Vagina (tissue), 2 donors: ENCODE results near the gene RPTOR. TPM values are rescaled to one million over a fixed set of nuclear protein-coding genes. Genes with fewer than 3 reads are reported as not detected.
"Not testable (repeated sequence)": the region's sequence is repeated elsewhere in the genome, so short reads cannot be mapped to it uniquely, and the experiment has no call there.

Experiments
- DNase-seq, 2 donors: peaks; one replicate each; pipeline ENCODE4 v3.0.0-alpha.2; 2017; ENCODE audit errors: extremely low spot score in 2 of 2
- H3K27ac ChIP-seq: fragments of 200-600 bp; sonication (generic); one replicate; pipeline ENCODE4 v1.5.1; 2019
- H3K27me3 ChIP-seq: fragments of 200-600 bp; sonication (generic); one replicate; pipeline ENCODE4 v1.5.1; 2019
- H3K36me3 ChIP-seq, 2 donors: fragments of 200-600 bp; sonication (generic); one replicate each; pipeline ENCODE4 v1.5.1; 2017 to 2019
- H3K4me1 ChIP-seq: fragments of 200-600 bp; sonication (generic); one replicate; pipeline ENCODE4 v1.5.1; 2019
- H3K4me3 ChIP-seq, 2 donors: fragments of 200-600 bp; sonication (generic); 1 replicate in 1 of 2; 2 replicates in 1 of 2; pipeline ENCODE4 v1.5.1; 2016 to 2019
- H3K9me3 ChIP-seq: fragments of 200-600 bp; sonication (generic); one replicate; pipeline ENCODE4 v1.5.1; 2019
- POLR2A ChIP-seq, 2 donors: fragments of 450-650 bp; IDR thresholded peaks; one replicate each; pipeline ENCODE4 v1.6.1; 2017; ENCODE audit warnings: antibody characterized with exemption in 2 of 2, mild to moderate bottlenecking in 2 of 2, moderate library complexity in 2 of 2
- POLR2AphosphoS5 ChIP-seq, 2 donors: sonication (generic); formaldehyde crosslinking; IDR thresholded peaks; one replicate each; pipeline ENCODE4 v1.9.0; 2017; ENCODE audit warnings: antibody characterized with exemption in 2 of 2, mild to moderate bottlenecking in 2 of 2, low read depth in 1 of 2; ENCODE audit not compliant: insufficient read depth in 1 of 2
- intact Hi-C: fragments of 100-400 bp; cut with DNase I; formaldehyde crosslinking; loops from one replicate; pipeline ENCODE4 v1.15.1; 2023
- total RNA-seq: library from RNA; depleted of rRNA; stranded (reverse); fragments of >200 nt; gene quantifications from one replicate; pipeline ENCODE4 v1.2.3, GENCODE V29; 2016
- TF ChIP-seq, protein P1 (sequence below), 3 experiments: fragments of 450-650 bp in 2 of 3; fragments of 200-600 bp in 1 of 3; sonication (generic) in 1 of 3; IDR thresholded peaks; one replicate each; pipeline ENCODE4 v1.5.1; 2017 to 2019; ENCODE audit warnings: antibody characterized with exemption in 3 of 3, mild to moderate bottlenecking in 2 of 3, moderate library complexity in 2 of 3

The RPTOR gene
- total RNA-seq, 1 donor from 2014 or later: 38.3 TPM

DNA sequence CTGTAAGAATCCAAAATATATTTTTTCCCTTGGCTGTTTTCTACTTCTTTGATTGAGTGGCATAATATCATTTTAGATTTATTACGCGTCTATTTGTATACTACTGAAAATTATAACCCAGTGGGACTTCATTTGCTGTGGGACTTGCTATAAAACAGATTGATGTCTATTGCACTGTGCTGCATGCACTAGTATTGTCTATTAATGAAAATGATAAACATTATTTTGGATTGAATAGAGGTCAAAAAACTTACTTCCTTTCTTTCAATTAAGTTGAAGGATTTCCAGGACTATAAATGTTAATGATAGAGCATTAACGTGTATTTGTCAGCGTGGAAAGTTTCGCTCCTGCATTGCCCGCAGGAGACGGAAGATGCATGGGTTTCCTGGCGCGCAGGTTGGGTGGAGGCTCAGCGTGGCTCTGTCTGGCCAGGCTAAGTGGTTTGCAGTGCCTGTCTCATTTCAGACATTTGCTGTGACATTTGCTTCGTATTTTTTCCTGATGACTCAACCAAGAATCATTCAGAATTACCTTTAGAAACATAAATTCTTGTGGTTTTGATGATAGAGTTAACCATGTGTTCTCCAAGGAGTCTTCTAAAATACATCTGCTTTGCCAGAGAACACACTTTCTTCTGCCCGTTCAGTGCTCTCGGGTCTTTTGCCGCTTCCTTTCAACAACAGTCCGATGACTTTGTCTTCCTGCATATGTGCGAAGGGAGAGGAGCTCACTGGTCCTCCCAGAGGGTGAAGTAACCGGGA lies 216.7 kb downstream of the RPTOR start:
- TF ChIP-seq POLR2AphosphoS5 (IDR thresholded peaks at IDR 0.05; ENCODE audit: insufficient read depth in 1 of 2, low read depth in 1 of 2): no peak
- TF ChIP-seq POLR2A (IDR thresholded peaks at IDR 0.05): no peak
- TF ChIP-seq, protein P1, sequence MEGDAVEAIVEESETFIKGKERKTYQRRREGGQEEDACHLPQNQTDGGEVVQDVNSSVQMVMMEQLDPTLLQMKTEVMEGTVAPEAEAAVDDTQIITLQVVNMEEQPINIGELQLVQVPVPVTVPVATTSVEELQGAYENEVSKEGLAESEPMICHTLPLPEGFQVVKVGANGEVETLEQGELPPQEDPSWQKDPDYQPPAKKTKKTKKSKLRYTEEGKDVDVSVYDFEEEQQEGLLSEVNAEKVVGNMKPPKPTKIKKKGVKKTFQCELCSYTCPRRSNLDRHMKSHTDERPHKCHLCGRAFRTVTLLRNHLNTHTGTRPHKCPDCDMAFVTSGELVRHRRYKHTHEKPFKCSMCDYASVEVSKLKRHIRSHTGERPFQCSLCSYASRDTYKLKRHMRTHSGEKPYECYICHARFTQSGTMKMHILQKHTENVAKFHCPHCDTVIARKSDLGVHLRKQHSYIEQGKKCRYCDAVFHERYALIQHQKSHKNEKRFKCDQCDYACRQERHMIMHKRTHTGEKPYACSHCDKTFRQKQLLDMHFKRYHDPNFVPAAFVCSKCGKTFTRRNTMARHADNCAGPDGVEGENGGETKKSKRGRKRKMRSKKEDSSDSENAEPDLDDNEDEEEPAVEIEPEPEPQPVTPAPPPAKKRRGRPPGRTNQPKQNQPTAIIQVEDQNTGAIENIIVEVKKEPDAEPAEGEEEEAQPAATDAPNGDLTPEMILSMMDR (IDR thresholded peaks at IDR 0.05): no peak
- Histone ChIP-seq H3K9me3 (no peaks in the 10 kb centered on the region), H3K4me1 (peaks cover 17% of the 10 kb centered on the region), H3K27ac (no peak overlapping the region), H3K36me3 (no peaks in the 10 kb centered on the region), H3K4me3 (no peak overlapping the region), H3K27me3 (no peaks in the 10 kb centered on the region)
- intact Hi-C loops: no loop called here
- DNase-seq: no peak

DNA sequence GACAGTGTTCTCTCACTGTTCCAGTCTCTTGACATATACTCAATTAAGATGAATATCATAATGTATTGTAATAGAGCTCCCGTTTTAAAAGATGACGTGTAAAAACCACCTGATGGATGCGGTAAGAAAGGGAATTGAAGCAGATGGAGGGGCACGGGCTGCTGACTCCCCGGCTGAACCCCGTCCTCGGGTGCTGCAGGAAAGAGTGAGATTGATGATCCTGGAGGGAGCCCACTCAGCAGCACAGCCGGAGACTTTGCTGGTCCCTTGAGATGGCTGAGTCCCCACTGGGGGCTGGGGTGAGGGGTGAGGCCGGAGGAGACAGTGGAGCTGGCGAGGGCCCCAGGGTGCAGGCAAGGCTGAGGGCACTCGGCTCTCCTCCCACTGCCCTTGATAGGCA lies 217.4 kb downstream of the RPTOR start:
- intact Hi-C loops: no loop called here
- H3K27ac ChIP-seq: no peak overlapping the region
- TF ChIP-seq POLR2AphosphoS5 (IDR thresholded peaks at IDR 0.05; ENCODE audit: insufficient read depth in 1 of 2, low read depth in 1 of 2): no peak
- no peak for TF ChIP-seq POLR2A (IDR thresholded peaks at IDR 0.05)
- TF ChIP-seq, protein P1 (IDR thresholded peaks at IDR 0.05): no peak
- DNase-seq: no peak
- H3K4me1 ChIP-seq: peaks cover 17% of the 10 kb centered on the region
- no peaks in the 10 kb centered on the region for H3K36me3 ChIP-seq
- H3K9me3 ChIP-seq: no peaks in the 10 kb centered on the region
- H3K27me3 ChIP-seq: no peaks in the 10 kb centered on the region
- H3K4me3 ChIP-seq: no peak overlapping the region

DNA sequence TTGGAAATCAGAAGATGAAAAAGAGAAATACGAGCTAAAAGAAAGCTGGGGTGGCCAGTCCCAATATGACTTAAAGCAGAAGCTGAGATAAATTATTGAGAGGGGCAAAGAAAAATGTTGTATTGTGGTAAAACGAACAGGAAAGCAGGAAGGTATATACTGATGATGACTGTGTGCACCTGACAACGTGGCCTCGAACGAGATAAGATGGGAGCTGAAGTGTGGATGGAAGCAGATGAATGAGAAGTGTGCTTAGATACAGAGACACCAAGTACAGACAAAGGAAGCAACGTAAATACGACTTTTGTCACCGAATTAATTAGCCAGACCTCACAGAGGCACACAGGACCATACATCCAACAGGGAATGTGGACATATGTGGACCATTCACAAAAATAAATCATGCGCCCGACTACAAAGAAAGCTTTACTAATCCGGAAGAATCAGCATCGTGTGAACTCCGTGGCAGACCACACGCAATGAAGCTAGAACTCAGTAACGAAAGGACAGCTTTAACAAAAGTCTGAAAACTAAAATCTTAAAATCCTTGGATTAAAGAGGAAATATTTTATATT lies 218.7 kb downstream of the RPTOR start:
- no peak overlapping the region for H3K4me3 ChIP-seq
- TF ChIP-seq POLR2AphosphoS5 (IDR thresholded peaks at IDR 0.05; ENCODE audit: insufficient read depth in 1 of 2, low read depth in 1 of 2) (no peak), POLR2A (IDR thresholded peaks at IDR 0.05) (no peak)
- TF ChIP-seq, protein P1 (IDR thresholded peaks at IDR 0.05): no peak
- no peaks in the 10 kb centered on the region for H3K27me3 ChIP-seq
- peaks cover 16% of the 10 kb centered on the region for H3K4me1 ChIP-seq
- DNase-seq: no peak
- no peak overlapping the region for H3K27ac ChIP-seq
- H3K36me3 ChIP-seq: no peaks in the 10 kb centered on the region
- intact Hi-C loops: no loop called here
- no peaks in the 10 kb centered on the region for H3K9me3 ChIP-seq

DNA sequence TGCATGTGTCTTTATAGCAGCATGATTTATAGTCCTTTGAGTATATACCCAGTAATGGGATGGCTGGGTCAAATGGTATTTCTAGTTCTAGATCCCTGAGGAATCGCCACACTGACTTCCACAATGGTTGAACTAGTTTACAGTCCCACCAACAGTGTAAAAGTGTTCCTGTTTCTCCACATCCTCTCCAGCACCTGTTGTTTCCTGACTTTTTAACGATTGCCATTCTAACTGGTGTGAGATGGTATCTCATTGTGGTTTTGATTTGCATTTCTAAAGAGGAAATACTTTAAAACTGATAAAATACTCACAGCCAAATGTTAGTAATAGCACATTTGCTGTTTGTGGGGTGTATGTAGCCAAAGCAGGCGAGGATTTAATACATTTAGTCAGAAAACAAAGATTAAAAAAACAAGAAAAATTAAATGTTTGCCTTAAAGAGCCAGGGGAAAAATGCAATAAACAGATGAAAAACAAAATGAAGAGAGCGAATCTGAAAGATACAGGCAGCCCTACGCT lies 220.0 kb downstream of the RPTOR start:
- intact Hi-C loops, H3K4me1 ChIP-seq, H3K27me3 ChIP-seq, H3K36me3 ChIP-seq, H3K9me3 ChIP-seq, H3K4me3 ChIP-seq, H3K27ac ChIP-seq, DNase-seq: not testable (repeated sequence)

DNA sequence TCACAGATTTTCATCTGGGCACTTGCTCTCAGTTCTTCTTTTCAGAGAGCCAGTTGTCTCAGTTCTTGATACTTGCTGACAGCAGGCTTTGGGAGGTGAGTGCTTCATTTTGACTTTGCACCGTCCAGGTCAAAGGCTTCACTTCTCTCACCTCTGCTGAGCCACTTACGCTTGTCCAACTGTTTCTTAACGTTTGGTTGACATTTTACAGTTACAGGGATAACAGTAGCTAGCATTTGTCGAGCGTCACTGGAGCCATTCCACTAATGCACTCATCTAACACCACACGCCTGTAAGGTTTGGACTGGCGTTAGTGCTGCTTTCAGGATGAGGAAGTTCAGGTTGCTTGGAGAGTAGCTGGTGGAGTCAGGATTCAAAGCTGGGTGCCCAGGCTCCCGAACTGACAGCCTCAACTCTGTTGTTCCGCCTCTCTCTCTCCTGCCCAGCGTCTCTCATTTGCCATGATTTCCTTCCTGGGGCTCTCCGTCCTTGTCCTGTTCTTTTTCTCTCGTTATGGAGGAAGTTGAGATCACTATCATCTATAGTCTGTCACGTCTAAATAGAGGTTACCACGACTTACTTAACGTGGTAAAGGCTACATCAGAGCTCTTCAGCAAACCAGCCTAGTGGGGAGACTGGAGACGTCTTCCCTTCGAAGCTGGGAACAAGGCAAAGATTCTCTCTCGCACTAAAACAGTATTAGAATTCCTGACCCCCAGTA lies 220.8 kb downstream of the RPTOR start:
- TF ChIP-seq, protein P1 (IDR thresholded peaks at IDR 0.05): no peak
- TF ChIP-seq POLR2AphosphoS5 (IDR thresholded peaks at IDR 0.05; ENCODE audit: insufficient read depth in 1 of 2, low read depth in 1 of 2) (no peak), POLR2A (IDR thresholded peaks at IDR 0.05) (no peak)
- DNase-seq: no peak
- no peak overlapping the region for H3K4me3 ChIP-seq

More for the DNA sequence above, 220.8 kb downstream of the RPTOR start:
- intact Hi-C loops: no loop called here
- peaks cover 3% of the 10 kb centered on the region for H3K4me1 ChIP-seq
- H3K36me3 ChIP-seq: no peaks in the 10 kb centered on the region
- H3K9me3 ChIP-seq: no peaks in the 10 kb centered on the region
- no peak overlapping the region for H3K27ac ChIP-seq
- H3K27me3 ChIP-seq: no peaks in the 10 kb centered on the region
